SK-N-SH (cell line): ENCODE measurements around the gene TRPM2. TPM values are rescaled to one million over a fixed set of nuclear protein-coding genes. Genes with fewer than 3 reads are reported as not detected.

Experiments
- CTCF ChIA-PET: fragments of 300-600, 350-600 bp; formaldehyde crosslinking; extraction: SDS; loops from one replicate; lab custom pipeline; 2021; lab: Yijun Ruan, JAX
- POLR2A ChIA-PET: fragments of 350-600 bp; sonication (Branson Sonifier 250); formaldehyde crosslinking; extraction: SDS; loops from one replicate; lab custom pipeline; 2020; ENCODE audit warnings: antibody characterized with exemption, inconsistent platforms; lab: Yijun Ruan, JAX
- DNase-seq: peaks from one replicate; pipeline ENCODE4 v3.0.0; 2012
- H2AFZ ChIP-seq: fragments of 200-600 bp; sonication (generic); 2 replicates; pipeline ENCODE4 v1.8.1; 2016; ENCODE audit warnings: antibody characterized with exemption, mild to moderate bottlenecking, low read depth
- H3F3A ChIP-seq: fragments of 200-600 bp; sonication (generic); replicated peaks from 2 replicates; pipeline ENCODE3; 2016; ENCODE audit warnings: antibody characterized with exemption, mild to moderate bottlenecking; ENCODE audit not compliant: insufficient read depth
- H3K27ac ChIP-seq, 2 experiments: fragments of 200-500 bp in 1 of 2; fragments of 200-600 bp in 1 of 2; sonication (Bioruptor generic) in 1 of 2; sonication (generic), shearing (Covaris generic) in 1 of 2; 2 replicates each; pipeline versions ENCODE4 v1.5.1 to v1.6.1; 2014 to 2016; ENCODE audit warnings: low read depth in 2 of 2, inconsistent platforms in 1 of 2, low read length in 1 of 2, mild to moderate bottlenecking in 1 of 2, mixed read lengths in 1 of 2
- H3K27me3 ChIP-seq: fragments of 200-600 bp; sonication (generic), shearing (Covaris generic); 2 replicates; pipeline ENCODE4 v1.6.1; 2016; ENCODE audit warnings: mixed run types; ENCODE audit not compliant: insufficient read depth
- H3K36me3 ChIP-seq, 2 experiments: fragments of 200-500 bp in 1 of 2; fragments of 200-600 bp in 1 of 2; sonication (Bioruptor generic) in 1 of 2; sonication (generic) in 1 of 2; replicated peaks in 1 of 2; 2 replicates each; pipeline versions ENCODE3 to v1.5.1; 2014 to 2016; ENCODE audit warnings: low read length in 1 of 2, mild to moderate bottlenecking in 1 of 2; ENCODE audit not compliant: insufficient read depth in 2 of 2, control insufficient read depth in 1 of 2
- H3K4me1 ChIP-seq, 2 experiments: fragments of 200-500 bp in 1 of 2; fragments of 200-600 bp in 1 of 2; sonication (Bioruptor generic) in 1 of 2; sonication (generic), shearing (Covaris generic) in 1 of 2; 2 replicates each; pipeline versions ENCODE4 v1.5.1 to v1.6.1; 2014 to 2016; ENCODE audit warnings: low read depth in 1 of 2, low read length in 1 of 2, mixed run types in 1 of 2; ENCODE audit not compliant: insufficient read depth in 2 of 2, control insufficient read depth in 1 of 2
- H3K4me2 ChIP-seq: fragments of 200-600 bp; sonication (generic), shearing (Covaris generic); 2 replicates; pipeline ENCODE4 v1.6.1; 2017; ENCODE audit warnings: mixed run types
- H3K4me3 ChIP-seq, 2 experiments: fragments of 200-500 bp in 1 of 2; fragments of 200-600 bp in 1 of 2; sonication (Bioruptor generic) in 1 of 2; sonication (generic), shearing (Covaris generic) in 1 of 2; 2 replicates each; pipeline versions ENCODE4 v1.5.1 to v1.8.1; 2014 to 2016; ENCODE audit warnings: low read depth in 2 of 2, inconsistent platforms in 1 of 2, low read length in 1 of 2, mild to moderate bottlenecking in 1 of 2, mixed read lengths in 1 of 2, moderate library complexity in 1 of 2
- H3K79me2 ChIP-seq: fragments of 200-600 bp; sonication (generic); 2 replicates; pipeline ENCODE4 v1.8.1; 2017; ENCODE audit warnings: mild to moderate bottlenecking; ENCODE audit not compliant: insufficient read depth
- H3K9ac ChIP-seq: fragments of 200-600 bp; sonication (generic); 2 replicates; pipeline ENCODE4 v1.6.1; 2017; ENCODE audit warnings: mixed run types
- H3K9me2 ChIP-seq: fragments of 200-600 bp; sonication (generic); 2 replicates; pipeline ENCODE4 v1.6.1; 2017; ENCODE audit warnings: mixed run types
- H3K9me3 ChIP-seq: fragments of 200-600 bp; sonication (generic); 2 replicates; pipeline ENCODE4 v1.6.1; 2017; ENCODE audit warnings: mixed run types, mild to moderate bottlenecking, moderate library complexity
- H4K20me1 ChIP-seq: fragments of 200-600 bp; sonication (generic); 2 replicates; pipeline ENCODE4 v1.6.1; 2017; ENCODE audit warnings: mild to moderate bottlenecking, mixed run types; ENCODE audit not compliant: insufficient read depth
- CHD2 ChIP-seq: fragments of 150-350 bp; IDR thresholded peaks from 2 replicates; pipeline ENCODE4 v1.6.1; 2018; ENCODE audit warnings: low read length; ENCODE audit not compliant: partially characterized antibody
- ELF1 ChIP-seq: IDR thresholded peaks from 2 replicates; pipeline ENCODE4 v1.4.0; 2012
- EP300 ChIP-seq, 2 experiments: IDR thresholded peaks; 2 replicates each; pipeline versions ENCODE4 v1.4.0 to v1.6.1; 2012; ENCODE audit warnings: borderline replicate concordance in 1 of 2, low read depth in 1 of 2, low read length in 1 of 2
- EZH2phosphoT487 ChIP-seq: fragments of 200-600 bp; sonication (generic); IDR thresholded peaks from 2 replicates; pipeline ENCODE4 v1.6.1; 2017; ENCODE audit warnings: low read depth, mixed run types, mild to moderate bottlenecking, antibody characterized with exemption, moderate library complexity, borderline replicate concordance
- FOXM1 ChIP-seq: IDR thresholded peaks from 2 replicates; pipeline ENCODE4 v1.4.0; 2012; ENCODE audit warnings: low read depth, mild to moderate bottlenecking
- GABPA ChIP-seq: IDR thresholded peaks from 2 replicates; pipeline ENCODE4 v1.4.0; 2012; ENCODE audit warnings: low read depth, mild to moderate bottlenecking
- GATA2 ChIP-seq: sonication (generic); formaldehyde crosslinking; IDR thresholded peaks from 2 replicates; pipeline ENCODE4 v1.5.0; 2020; ENCODE audit warnings: mild to moderate bottlenecking, missing genetic modification reagents
- MEF2A ChIP-seq: IDR thresholded peaks from 2 replicates; pipeline ENCODE4 v1.4.0; 2012; ENCODE audit warnings: low read depth, borderline replicate concordance
- MXI1 ChIP-seq: IDR thresholded peaks from 2 replicates; pipeline ENCODE4 v1.6.1; 2012; ENCODE audit warnings: mild to moderate bottlenecking, low read depth, low read length, improper control_type of control experiment
- NFIC ChIP-seq: IDR thresholded peaks from 2 replicates; pipeline ENCODE4 v1.4.0; 2012; ENCODE audit warnings: borderline replicate concordance
- NRF1 ChIP-seq: IDR thresholded peaks from 2 replicates; pipeline ENCODE4 v1.6.1; 2012; ENCODE audit warnings: low read depth, mild to moderate bottlenecking, low read length
- POLR2AphosphoS5 ChIP-seq: IDR thresholded peaks from 2 replicates; pipeline ENCODE4 v1.6.1; 2012; ENCODE audit warnings: low read depth, low read length
- RAD21 ChIP-seq: IDR thresholded peaks from 2 replicates; pipeline ENCODE4 v1.6.1; 2012; ENCODE audit warnings: mild to moderate bottlenecking, low read length
- RCOR1 ChIP-seq: fragments of 150-350 bp; IDR thresholded peaks from 2 replicates; pipeline ENCODE4 v1.6.1; 2017; ENCODE audit warnings: antibody characterized with exemption, low read length
- RXRA ChIP-seq: IDR thresholded peaks from 2 replicates; pipeline ENCODE4 v1.4.0; 2012; ENCODE audit warnings: low read depth, mild to moderate bottlenecking, borderline replicate concordance
- SMC3 ChIP-seq: IDR thresholded peaks from 2 replicates; pipeline ENCODE4 v1.6.1; 2012; ENCODE audit warnings: low read depth, low read length, improper control_type of control experiment
- TAF1 ChIP-seq: IDR thresholded peaks from 2 replicates; pipeline ENCODE4 v1.6.1; 2012; ENCODE audit warnings: low read depth, mild to moderate bottlenecking, low read length, moderate library complexity, borderline replicate concordance
- WGBS: methylation state at CpG from one replicate; pipeline ENCODE4 v1.1.6; 2017; ENCODE audit warnings: low lambda C conversion rate; 5-methylcytosine and 5-hydroxymethylcytosine counted together
- polyA plus RNA-seq, 3 experiments: library from polyadenylated mRNA; depleted of rRNA; stranded (reverse); fragments of >200 nt; gene quantifications; 2 replicates each; pipeline ENCODE4 v1.2.3, GENCODE V29; 2012
- TF ChIP-seq, protein P1 (sequence below): IDR thresholded peaks from 2 replicates; pipeline ENCODE4 v1.4.0; 2012; ENCODE audit warnings: low read depth, borderline replicate concordance
- TF ChIP-seq, protein P2 (sequence below): fragments of 200-600 bp; sonication (generic); IDR thresholded peaks from 2 replicates; pipeline ENCODE4 v1.6.1; 2017; ENCODE audit warnings: antibody characterized with exemption, mild to moderate bottlenecking, moderate library complexity
- TF ChIP-seq, protein P3 (sequence below): IDR thresholded peaks from 2 replicates; pipeline ENCODE4 v1.4.0; 2012; ENCODE audit warnings: low read depth, borderline replicate concordance
- TF ChIP-seq, protein P4 (sequence below): fragments of 150-350 bp; IDR thresholded peaks from 2 replicates; pipeline ENCODE4 v1.6.1; 2016; ENCODE audit warnings: mild to moderate bottlenecking, low read depth, low read length

Gene TRPM2
- polyA plus RNA-seq, 1 of the 3 experiments (the other 2 are of a cell fraction) = not detected

DNA sequence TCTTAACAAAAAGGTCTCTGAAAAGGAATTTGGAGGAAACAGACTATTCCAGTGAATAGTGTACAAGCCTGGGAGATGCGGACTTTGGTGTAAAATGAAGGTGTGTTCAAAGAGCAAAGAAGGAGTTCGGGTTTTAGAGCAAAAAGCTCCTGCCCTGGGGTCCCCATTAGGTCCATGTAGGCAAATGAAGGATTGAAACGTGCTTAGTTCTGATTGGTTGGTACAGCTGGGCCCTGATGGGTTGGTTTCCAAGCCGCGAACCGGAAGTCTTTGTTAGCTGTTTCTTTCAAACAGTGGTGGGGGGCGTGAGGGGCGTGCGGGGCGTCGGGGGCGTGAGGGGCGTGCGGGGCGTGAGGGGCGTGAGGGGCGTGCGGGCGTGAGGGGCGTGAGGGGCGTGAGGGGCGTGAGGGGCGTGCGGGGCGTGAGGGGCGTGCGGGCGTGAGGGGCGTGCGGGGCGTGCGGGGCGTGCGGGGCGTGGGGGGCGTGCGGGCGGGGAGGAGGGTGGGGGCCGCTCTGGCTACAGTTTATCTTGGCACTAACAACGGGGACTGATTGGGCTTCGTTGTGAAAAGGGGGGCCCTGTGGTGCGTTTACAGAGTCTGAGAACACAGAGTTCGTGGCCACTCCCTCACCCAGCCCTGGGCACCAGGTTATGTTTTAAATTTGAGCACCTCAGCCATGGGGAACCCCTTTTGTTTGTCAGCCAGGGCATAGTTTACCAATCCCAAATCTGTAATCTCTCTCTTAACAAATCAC, 131.3 kb downstream of the TRPM2 start:
- TF ChIP-seq MEF2A = no peak
- 40% methylated on average over 19 of the region's 43 CpGs for WGBS
- Histone ChIP-seq H3F3A (no peaks in the 10 kb centered on the region), H3K27ac (peak overlapping the region in 1 of 2 experiments; percentile 40; a peak in 1 of 4 replicates), H3K36me3 (no peaks in the 10 kb centered on the region), H3K9me3 (no peaks in the 10 kb centered on the region), H3K27me3 (peaks cover 9% of the 10 kb centered on the region; the same call in 1 of the 2 replicates), H3K79me2 (peaks cover 6% of the 10 kb centered on the region; the same call in 1 of the 2 replicates), H2AFZ (no peak overlapping the region), H3K9ac (no peak overlapping the region), H4K20me1 (no peaks in the 10 kb centered on the region), H3K4me2 (peak overlapping the region; percentile 82), H3K4me1 (no peaks in the 10 kb centered on the region), H3K4me3 (peak overlapping the region; percentile 31 to 65; a peak in 3 of 4 replicates), H3K9me2 (no peaks in the 10 kb centered on the region)
- CTCF ChIA-PET = interaction anchor here (0.6 to 1.7 kb wide), 5 partner anchors 10 to 181 kb away, joined by 3 to 6 read pairs (median 3); no protein-coding TSS in a partner anchor
- DNase-seq = peak; percentile 72
- POLR2A ChIA-PET = no interaction called here

DNA sequence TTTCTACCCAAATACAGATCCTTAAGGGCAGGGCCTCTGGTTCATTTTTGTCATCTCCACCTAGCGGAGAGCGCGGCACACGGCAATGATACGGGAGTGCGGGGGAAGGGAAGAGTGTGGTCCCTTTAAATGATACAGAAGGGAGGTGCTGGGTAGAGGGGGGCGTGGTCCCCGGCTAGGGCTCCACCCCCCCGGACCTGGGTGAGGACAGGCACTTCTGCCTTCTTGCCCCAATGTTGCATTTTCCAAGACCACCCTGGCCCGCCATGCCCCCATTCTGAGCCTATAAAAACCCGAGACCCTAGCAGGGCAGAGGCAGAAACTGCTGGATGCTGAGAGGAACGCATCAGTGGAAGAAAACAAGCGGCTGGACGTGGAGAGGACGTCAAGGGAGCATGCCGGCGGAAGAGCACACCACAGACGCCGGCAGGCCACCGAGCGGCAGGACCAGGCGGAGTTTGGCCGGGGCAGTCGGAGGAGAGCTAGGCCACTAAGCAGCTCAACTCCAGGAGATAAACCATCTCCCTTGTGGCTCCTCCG, 131.9 kb downstream of the TRPM2 start:
- H3K36me3 ChIP-seq = no peaks in the 10 kb centered on the region
- H3K9me2 ChIP-seq = no peaks in the 10 kb centered on the region
- peaks cover 9% of the 10 kb centered on the region; the same call in 1 of the 2 replicates for H3K27me3 ChIP-seq
- no peaks in the 10 kb centered on the region for H3F3A ChIP-seq
- peak overlapping the region; percentile 65 for H3K9ac ChIP-seq
- peak; percentile 83 for DNase-seq
- CTCF ChIA-PET = interaction anchor here (1.7 kb wide), 1 partner anchor 9 kb away, joined by 5 read pairs; no protein-coding TSS in a partner anchor
- H3K79me2 ChIP-seq = peaks cover 6% of the 10 kb centered on the region; the same call in 1 of the 2 replicates
- WGBS = 22% methylated on average over 23 of the region's 25 CpGs
- POLR2A ChIA-PET = no interaction called here
- H4K20me1 ChIP-seq = no peaks in the 10 kb centered on the region
- peak overlapping the region; percentile 81 for H2AFZ ChIP-seq
- H3K4me1 ChIP-seq = no peaks in the 10 kb centered on the region
- peak overlapping the region; percentile 82 for H3K4me2 ChIP-seq
- H3K9me3 ChIP-seq = no peaks in the 10 kb centered on the region
- peak overlapping the region; percentile 40 to 71 for H3K27ac ChIP-seq
- peak overlapping the region; percentile 52 to 65 for H3K4me3 ChIP-seq
- peak; percentile 34; the same call in 1 of the 2 replicates for TF ChIP-seq MXI1
- TF ChIP-seq SMC3 = no peak
- peak; percentile 74 for TF ChIP-seq CHD2
- TF ChIP-seq EZH2phosphoT487 = no peak
- no peak for TF ChIP-seq EP300 (IDR thresholded peaks at IDR 0.05; ENCODE audit: borderline replicate concordance in 1 of 2, low read depth in 1 of 2, low read length in 1 of 2)
- no peak for TF ChIP-seq GATA2 (CRISPR knock-in tag)
- no peak for TF ChIP-seq NRF1
- TF ChIP-seq, protein P1, sequence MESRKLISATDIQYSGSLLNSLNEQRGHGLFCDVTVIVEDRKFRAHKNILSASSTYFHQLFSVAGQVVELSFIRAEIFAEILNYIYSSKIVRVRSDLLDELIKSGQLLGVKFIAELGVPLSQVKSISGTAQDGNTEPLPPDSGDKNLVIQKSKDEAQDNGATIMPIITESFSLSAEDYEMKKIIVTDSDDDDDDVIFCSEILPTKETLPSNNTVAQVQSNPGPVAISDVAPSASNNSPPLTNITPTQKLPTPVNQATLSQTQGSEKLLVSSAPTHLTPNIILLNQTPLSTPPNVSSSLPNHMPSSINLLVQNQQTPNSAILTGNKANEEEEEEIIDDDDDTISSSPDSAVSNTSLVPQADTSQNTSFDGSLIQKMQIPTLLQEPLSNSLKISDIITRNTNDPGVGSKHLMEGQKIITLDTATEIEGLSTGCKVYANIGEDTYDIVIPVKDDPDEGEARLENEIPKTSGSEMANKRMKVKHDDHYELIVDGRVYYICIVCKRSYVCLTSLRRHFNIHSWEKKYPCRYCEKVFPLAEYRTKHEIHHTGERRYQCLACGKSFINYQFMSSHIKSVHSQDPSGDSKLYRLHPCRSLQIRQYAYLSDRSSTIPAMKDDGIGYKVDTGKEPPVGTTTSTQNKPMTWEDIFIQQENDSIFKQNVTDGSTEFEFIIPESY = no peak
- TF ChIP-seq FOXM1 = no peak
- TF ChIP-seq RXRA = no peak
- no peak for TF ChIP-seq NFIC
- no peak for TF ChIP-seq ELF1
- TF ChIP-seq, protein P2, sequence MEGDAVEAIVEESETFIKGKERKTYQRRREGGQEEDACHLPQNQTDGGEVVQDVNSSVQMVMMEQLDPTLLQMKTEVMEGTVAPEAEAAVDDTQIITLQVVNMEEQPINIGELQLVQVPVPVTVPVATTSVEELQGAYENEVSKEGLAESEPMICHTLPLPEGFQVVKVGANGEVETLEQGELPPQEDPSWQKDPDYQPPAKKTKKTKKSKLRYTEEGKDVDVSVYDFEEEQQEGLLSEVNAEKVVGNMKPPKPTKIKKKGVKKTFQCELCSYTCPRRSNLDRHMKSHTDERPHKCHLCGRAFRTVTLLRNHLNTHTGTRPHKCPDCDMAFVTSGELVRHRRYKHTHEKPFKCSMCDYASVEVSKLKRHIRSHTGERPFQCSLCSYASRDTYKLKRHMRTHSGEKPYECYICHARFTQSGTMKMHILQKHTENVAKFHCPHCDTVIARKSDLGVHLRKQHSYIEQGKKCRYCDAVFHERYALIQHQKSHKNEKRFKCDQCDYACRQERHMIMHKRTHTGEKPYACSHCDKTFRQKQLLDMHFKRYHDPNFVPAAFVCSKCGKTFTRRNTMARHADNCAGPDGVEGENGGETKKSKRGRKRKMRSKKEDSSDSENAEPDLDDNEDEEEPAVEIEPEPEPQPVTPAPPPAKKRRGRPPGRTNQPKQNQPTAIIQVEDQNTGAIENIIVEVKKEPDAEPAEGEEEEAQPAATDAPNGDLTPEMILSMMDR = peak; percentile 58
- no peak for TF ChIP-seq RCOR1
- no peak for TF ChIP-seq RAD21
- TF ChIP-seq, protein P3, sequence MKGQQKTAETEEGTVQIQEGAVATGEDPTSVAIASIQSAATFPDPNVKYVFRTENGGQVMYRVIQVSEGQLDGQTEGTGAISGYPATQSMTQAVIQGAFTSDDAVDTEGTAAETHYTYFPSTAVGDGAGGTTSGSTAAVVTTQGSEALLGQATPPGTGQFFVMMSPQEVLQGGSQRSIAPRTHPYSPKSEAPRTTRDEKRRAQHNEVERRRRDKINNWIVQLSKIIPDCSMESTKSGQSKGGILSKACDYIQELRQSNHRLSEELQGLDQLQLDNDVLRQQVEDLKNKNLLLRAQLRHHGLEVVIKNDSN = no peak
- TF ChIP-seq, protein P4, sequence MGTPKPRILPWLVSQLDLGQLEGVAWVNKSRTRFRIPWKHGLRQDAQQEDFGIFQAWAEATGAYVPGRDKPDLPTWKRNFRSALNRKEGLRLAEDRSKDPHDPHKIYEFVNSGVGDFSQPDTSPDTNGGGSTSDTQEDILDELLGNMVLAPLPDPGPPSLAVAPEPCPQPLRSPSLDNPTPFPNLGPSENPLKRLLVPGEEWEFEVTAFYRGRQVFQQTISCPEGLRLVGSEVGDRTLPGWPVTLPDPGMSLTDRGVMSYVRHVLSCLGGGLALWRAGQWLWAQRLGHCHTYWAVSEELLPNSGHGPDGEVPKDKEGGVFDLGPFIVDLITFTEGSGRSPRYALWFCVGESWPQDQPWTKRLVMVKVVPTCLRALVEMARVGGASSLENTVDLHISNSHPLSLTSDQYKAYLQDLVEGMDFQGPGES = no peak
- TF ChIP-seq MEF2A = no peak
- TF ChIP-seq GABPA = no peak
- TF ChIP-seq TAF1 = peak; percentile 49; the same call in 1 of the 2 replicates
- 0 out of 2 replicates have a peak, but pooled peaks have one; percentile 39 for TF ChIP-seq POLR2AphosphoS5
